DMS79 (cell line): Measurements from ENCODE around the gene PLCH1.
"Not testable (repeated sequence)": the region's sequence is repeated elsewhere in the genome, so short reads cannot be mapped to it uniquely, and the experiment has no call there.

Experiments
- DNase-seq: peaks from one replicate; lab custom pipeline; 2025; lab: John Stamatoyannopoulos, UW

Gene PLCH1

GRCh38 chr3:155416500-155417118 is 328.3 kb downstream of the PLCH1 start:
- no peak for DNase-seq

DNA sequence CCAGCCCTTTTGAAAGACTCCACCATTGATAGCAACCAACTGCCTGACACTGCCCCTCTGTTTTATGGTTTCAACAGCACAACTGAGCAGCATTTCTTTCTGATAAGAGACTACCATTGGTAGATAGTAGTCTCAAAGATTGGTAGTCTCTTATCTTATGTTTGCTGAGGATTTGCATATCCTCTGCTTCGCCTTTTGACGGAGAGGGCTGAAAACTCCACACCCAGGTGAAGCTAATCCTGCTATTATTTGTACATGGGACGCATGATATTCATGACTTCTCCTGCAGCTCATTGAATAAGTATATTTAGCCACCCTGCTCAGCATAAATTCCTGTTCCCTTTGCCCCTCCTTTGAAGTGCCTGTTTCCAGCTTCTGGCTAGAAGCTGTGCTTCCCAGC is 332.0 kb downstream of the PLCH1 start:
- DNase-seq: no peak

GRCh38 chr3:155411500-155412223 is 333.2 kb downstream of the PLCH1 start:
- DNase-seq: no peak

- no peak for DNase-seq
Measured at GRCh38 chr3:155409336-155409735, 335.5 kb downstream of the PLCH1 start.

GRCh38 chr3:155407971-155408370 is 336.9 kb downstream of the PLCH1 start:
- no peak for DNase-seq

- DNase-seq: no peak
Measured at GRCh38 chr3:155407331-155407730, 337.5 kb downstream of the PLCH1 start.

GRCh38 chr3:155404486-155404885 is 340.4 kb downstream of the PLCH1 start:
- peak; percentile 60 for DNase-seq

DNA sequence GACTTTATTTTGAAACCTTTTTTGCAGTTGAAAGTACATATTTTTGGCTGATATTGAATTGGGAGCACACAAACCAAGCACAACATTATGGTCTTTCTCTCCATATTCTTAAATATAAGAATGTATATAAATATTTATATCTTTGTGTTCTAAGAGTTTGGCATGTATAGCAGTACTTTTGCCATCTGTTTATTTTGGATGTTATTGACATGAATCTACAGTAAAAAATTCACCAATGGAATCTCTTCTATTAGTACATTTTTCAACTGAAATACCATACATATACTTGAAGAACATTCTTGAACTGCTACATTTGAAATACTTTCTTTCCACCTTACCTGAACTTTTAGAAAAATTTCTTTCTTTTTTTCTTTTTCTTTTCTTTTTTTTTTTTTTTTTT is 342.2 kb downstream of the PLCH1 start:
- no peak for DNase-seq

- DNase-seq: no peak
Measured at GRCh38 chr3:155398046-155398445, 346.8 kb downstream of the PLCH1 start.

- not testable (repeated sequence) for DNase-seq
Measured at GRCh38 chr3:155394896-155395295, 350.0 kb downstream of the PLCH1 start.

- no peak for DNase-seq
Measured at GRCh38 chr3:155394240-155394639, 350.6 kb downstream of the PLCH1 start.

DNA sequence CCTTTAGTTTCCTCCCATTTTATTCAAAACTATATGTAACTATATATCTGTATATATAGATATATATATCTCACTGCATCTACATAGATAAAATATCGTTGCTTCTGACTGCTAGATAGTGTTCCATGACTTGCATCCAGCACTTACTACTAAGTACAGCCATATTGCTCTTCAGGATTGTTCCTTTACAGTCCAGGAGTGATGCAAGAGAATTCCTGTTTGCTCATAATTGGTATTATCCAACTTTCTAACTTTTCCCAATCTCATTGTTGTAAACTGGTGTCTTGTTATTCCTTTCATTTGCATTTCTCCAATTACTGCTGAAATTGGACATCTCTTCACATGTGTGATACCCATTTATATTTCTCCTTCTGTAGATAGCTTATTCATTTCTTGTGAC is 351.6 kb downstream of the PLCH1 start:
- no peak for DNase-seq

- no peak for DNase-seq
Measured at GRCh38 chr3:155392138-155392537, 352.7 kb downstream of the PLCH1 start.

GRCh38 chr3:155391551-155391958 is 353.3 kb downstream of the PLCH1 start:
- DNase-seq: peak; percentile 40

- no peak for DNase-seq
Measured at GRCh38 chr3:155391104-155391503, 353.8 kb downstream of the PLCH1 start.

DNA sequence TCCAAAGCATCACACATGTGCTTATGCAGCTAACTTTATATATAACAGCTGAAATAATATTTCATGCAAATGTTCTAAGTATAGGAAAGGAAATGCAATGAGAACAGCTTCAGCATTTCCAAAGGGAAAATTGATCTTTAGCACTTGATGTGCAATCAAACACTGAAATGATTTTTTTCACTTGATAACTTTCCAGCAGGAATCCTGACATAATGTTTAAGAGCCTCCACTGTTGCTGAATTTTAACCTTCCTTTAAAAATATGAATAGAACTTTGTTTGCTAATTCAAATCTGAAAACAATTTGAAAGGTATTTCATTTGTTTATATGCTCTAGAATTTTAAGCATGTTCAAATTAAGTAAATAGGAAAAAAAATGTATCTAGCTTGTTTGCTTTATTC is 354.5 kb downstream of the PLCH1 start:
- no peak for DNase-seq

DNA sequence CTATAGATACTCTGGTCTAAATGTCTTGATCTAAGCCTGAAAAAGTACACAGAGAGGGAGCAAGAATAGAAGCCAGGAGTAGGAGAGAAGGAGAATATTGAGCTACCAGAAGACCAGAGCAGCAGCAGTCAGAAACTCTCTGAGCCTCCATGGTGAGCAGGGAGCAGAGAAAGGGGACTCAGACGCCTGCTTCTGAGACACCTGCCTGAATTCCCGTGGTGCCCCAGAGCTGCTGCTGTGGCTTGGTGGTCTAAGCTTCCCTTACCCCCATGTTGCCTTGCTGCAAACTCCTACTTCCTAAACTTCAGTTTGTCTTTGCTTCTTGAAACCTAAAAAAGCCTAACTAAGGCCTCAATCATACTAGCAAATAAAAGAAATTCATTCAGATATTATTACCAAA is 356.5 kb downstream of the PLCH1 start:
- no peak for DNase-seq

- DNase-seq: peak; percentile 42
Measured at GRCh38 chr3:155387571-155387970, 357.3 kb downstream of the PLCH1 start.

GRCh38 chr3:155386919-155387318 is 358.0 kb downstream of the PLCH1 start:
- no peak for DNase-seq

DNA sequence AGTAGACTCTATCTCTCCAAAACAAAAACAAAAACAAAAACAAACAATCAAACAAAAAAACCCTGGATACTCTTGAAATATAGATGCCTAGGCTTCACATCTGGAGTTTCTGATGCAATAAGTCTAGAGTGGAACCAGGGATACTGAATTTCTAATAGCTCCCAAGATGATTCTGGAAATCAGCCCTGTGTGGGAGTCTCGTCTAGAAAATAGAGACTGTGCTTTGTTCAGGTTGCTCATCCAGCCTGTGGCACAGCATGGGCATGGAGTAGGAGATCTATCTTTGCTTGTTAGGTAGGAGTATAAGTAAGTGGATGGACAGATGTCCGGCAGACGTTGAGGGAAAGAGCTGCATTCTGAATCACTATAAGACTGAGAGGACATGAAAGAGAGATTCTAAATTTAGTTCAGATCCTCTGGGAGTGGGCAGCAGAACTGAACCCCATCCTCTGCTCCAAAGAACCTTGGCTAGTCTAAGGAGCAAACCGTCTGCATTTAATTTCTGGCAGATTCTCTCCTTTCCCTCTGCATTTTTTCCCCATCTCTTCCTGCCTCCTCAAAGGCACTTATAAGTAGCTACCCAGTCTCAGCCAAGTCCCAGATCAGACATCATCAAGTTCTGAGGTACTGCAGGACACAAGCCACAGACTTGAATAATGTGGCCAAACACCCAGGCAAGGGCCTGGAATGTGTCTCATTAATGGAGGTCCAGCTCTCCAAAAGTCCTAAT is 358.8 kb downstream of the PLCH1 start:
- no peak for DNase-seq

- DNase-seq: no peak
Measured at GRCh38 chr3:155382396-155383042, 362.4 kb downstream of the PLCH1 start.

GRCh38 chr3:155377847-155378246 is 367.0 kb downstream of the PLCH1 start:
- DNase-seq: no peak

GRCh38 chr3:155377071-155377470 is 367.8 kb downstream of the PLCH1 start:
- DNase-seq: no peak
